Fibroblast of skin of back (primary cell): ENCODE measurements around the gene TRRAP. TPM values are rescaled to one million over a fixed set of nuclear protein-coding genes. Genes with fewer than 3 reads are reported as not detected.
A peak's percentile ranks its signal among the peaks of the same experiment; 100 is the strongest.
"Not testable (repeated sequence)": the region's sequence is repeated elsewhere in the genome, so short reads cannot be mapped to it uniquely, and the experiment has no call there.

Experiments used
- DNase-seq: peaks from one replicate; pipeline ENCODE4 v3.0.0-alpha.2; 2013
- polyA plus RNA-seq, 2 experiments: library from polyadenylated mRNA; unstranded; fragments of 120-200 nt; gene quantifications; one replicate each; pipeline ENCODE4 v1.2.1, GENCODE V29; 2013; ENCODE audit not compliant: insufficient read length in 2 of 2

TRRAP gene
- polyA plus RNA-seq (2013, experiment 1 of 2; ENCODE audit: insufficient read length), result 22.7 TPM
- polyA plus RNA-seq (2013, experiment 2 of 2; ENCODE audit: insufficient read length), result 19.0 TPM

GRCh38 chr7:98878365-98879197 is at the start of gene TRRAP:
Gene TRRAP, plus strand, starts transcription at chr7:98878532. Its CDS starts 2,619 bp downstream, at chr7:98881151.
- DNase-seq, result peak; percentile 79

DNA sequence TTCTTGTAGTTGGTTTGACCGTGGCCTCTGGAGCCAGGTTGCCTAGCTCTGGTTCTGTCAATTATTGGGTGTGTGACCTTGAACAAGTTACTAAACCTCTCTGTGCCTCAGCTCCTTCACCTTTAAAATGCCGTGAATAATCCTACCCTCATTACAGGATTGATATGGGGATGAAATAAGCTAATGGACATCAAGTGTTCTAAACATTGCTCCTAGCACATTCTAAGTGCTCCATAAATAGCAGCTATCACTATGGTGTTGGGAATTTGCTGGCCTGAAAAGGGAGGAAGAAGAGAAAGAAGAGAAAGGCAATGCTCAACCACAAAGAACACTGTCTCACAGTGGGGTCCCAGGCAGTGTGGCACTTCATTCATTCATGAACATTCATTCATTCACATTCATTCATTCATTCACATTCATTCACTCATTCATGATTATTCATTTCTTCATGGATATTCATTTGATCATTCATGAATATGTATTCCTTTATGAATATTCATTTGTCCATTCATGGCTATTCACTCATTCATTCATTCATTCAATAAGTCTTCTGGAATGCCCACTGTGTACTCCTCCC is 47.3 kb upstream of the TRRAP start:
- DNase-seq, result no peak

- no peak for DNase-seq
These were observed 46.6 kb upstream of the TRRAP start for GRCh38 chr7:98831641-98832221.

GRCh38 chr7:98833022-98833421 is 45.3 kb upstream of the TRRAP start:
- no peak for DNase-seq

DNA sequence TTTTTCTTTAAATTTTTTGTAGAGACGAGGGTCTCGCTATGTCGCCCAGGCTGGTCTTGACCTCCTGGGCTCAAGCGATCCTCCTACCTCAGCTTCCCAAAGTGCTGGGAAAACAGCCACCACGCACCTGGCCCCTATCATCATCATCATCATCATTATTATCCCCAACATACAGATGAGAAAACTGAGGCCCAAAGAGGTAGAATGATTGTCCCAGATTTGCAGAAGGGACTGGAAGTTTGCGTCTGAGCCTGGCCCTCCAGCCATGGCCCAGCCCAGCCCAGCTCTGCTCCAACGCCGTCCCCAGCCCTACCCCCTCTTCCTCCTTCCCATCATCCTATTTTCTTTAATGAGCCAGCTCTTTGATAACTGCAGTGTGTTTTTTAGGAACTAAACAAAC is 43.4 kb upstream of the TRRAP start:
- DNase-seq, result no peak

GRCh38 chr7:98836811-98837629 is 41.3 kb upstream of the TRRAP start:
- DNase-seq, result peak; percentile 31

DNA sequence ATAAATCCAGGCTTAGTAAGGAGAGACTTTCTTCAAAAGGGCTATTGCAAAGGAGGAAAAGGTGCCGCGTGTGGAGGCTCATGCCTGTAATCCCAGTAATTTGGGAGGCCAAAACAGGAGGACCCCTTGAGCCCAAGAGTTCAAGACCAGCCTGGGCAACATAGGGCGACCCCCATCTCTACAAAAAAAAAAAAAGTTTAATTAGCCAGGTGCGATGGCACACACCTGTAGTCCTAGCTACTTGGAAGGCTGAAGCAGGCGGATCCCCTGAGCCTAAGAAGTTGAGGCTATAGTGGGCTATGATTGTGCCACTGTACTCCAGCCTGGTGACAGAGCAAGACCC is 40.7 kb upstream of the TRRAP start:
- DNase-seq, result no peak

DNA sequence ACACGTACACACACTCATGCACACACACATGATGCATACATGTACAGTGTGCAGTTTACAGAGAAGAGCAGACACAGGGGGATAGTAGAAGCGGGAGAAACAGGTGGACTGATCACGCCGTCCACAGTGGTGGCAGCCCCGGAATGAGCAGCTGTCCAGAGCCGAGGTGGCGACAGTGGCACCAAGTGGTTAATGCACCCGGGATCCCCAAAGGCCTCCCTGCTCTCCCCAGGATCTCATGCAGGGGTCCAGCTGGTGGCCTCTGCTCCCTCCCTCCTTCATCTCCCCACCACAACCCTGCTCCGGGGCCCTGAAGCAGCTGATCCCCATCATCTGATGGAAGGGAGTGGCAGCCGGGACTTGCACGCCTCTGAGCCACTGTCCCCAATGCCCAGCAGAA is 38.2 kb upstream of the TRRAP start:
- DNase-seq, result no peak

DNA sequence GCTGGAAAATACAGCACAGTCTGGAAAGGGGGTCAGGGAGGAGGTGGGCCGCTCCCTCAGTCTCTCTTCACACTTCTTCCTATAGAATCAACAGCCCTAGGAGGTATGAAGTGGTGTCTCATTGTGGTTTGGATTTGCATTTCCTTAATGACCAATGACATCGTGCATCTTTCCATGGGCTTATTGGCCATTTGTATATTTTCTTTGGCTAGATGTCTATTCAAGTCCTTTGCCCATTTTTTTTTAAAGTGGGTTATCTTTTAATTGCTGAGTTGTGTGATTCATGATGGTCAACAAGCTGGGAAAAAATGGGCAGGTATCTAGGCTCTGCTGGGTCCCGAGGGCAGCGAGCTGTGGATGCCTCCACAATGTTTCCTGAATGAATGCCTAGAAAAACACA is 37.6 kb upstream of the TRRAP start:
- peak; percentile 40 for DNase-seq

DNA sequence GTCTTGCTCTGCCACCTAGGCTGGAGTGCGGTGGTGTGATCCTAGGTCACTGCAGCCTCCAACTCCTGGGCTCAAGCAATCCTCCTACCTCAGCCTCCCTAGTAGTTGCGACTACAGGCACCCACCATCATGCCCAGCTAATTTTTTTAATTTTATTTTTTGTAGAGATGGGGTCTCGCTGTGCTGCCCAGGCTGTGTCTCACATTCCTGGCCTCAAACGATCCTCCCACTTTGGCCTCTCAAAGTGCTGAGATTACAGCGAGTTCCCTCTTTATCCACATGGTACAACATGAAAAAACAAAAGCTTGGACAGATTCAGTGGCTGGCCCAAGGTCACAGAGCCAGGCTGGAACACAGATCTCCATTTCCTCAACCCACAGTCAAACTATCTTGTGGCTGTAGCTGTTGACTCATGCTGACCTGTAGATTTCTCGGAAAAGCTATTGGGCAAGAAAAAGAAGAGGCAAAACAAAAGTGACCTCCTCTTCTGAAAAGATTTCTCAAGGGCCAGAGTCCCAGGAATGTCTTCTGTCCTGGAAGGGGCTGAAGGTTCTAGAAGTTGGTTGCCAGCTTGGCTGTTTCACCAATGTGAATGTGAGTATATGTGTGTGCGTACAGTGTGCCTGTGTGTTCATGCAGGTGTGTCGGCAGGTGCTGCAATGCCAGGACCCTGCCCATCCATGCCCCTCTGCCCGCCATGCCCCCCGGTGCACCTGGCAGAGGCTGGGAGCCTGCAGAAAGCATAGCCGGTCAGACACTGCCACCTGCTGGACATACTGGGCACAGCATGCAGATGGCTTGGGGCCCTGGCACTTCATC is 36.9 kb upstream of the TRRAP start:
- DNase-seq, result peak; percentile 40

DNA sequence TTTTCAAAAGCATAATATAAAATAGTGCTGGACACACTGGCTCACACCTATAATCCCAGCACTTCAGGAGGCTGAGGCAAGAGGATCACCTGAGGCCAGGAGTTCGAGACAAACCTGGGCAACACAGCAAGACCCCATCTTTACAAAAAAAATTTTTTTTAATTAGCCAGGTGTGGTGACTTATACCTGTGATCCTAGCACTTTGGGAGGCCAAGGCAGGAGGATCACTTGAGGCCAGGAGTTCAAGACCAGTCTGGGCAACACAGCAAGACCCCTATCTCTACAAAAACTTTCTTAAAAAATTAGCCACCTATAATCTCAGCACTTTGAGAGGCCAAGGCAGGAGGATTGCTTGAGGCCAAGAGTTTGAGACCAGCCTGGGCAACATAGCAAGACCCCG is 35.8 kb upstream of the TRRAP start:
- DNase-seq, result not testable (repeated sequence)

- no peak for DNase-seq
These were observed 29.4 kb upstream of the TRRAP start for GRCh38 chr7:98848918-98849317.

GRCh38 chr7:98852826-98853225 is 25.5 kb upstream of the TRRAP start:
- DNase-seq, result peak; percentile 85

DNA sequence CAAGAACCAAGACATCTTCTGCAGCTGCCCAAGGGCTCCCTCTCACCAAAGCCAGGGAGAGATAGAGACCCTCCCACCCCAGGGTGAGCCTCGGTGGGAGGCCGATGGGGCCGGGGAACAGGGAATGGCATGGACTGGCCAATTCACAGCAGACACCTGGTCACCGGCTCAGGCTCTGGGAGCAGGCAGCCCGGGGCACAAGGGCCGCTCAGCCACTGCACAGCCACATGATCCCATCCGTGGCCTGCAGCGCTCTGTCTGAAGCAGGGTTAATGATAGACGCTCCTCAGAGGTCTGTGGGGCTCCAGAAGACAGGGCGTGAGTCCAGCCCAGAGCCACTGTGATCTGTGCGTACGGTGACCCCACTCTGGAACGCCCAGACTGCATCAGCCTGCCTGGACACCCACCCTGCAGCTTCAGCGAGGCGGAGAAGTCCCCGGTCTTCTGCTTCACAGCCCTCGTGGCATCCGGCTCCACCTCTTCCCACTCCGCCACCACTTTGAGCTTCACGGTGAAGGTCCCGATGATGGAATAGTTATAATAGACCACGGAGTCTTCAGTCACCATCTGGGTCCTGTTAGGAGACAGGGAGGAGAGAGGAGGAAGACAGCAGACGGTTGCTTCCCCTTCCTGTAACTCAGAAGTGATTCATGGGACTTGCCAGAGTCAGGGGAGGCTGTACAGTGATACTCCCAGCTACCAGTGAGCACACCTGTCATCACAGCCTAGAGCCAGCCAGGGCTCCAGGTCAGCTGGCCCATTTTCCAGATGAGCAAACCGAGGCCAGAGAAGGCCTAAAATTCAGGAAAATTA is 22.5 kb upstream of the TRRAP start:
- peak; percentile 49 for DNase-seq

- DNase-seq, result no peak
These were observed 18.3 kb upstream of the TRRAP start for GRCh38 chr7:98860071-98860470.

- DNase-seq, result no peak
These were observed 16.1 kb upstream of the TRRAP start for GRCh38 chr7:98862203-98862602.

DNA sequence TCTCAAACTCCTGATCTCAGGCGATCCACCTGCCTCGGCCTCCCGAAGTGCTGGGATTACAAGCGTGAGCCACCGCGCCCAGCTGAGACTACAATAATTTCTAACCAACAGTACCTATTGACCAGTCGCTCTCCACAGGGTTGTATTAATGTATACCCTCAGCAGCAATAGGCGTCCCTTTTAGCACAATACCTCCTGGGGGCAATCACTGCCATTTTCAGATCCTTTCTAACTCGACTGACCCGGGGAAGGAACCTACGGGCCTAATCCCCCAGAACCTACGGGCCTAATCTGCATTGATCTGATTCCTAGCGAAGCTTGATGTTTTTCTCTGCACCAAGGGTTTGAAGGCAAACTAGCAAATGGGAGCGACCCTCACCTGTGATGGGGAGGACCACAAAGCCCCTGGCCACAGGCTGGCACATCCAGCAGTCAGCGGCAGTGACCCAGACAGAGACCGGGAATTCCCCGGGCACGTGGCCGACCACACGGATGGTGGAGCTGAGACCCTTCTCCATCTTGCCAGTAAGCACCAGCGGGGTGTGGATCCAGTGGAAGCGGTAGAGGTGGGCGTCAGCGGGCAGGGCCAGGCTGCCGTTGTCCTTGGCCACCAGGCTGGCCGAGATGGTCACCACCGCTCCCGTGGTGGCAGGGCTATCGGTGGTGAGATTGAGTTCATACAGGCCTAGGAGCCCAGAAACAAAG is 15.5 kb upstream of the TRRAP start:
- no peak for DNase-seq

GRCh38 chr7:98863601-98864000 is 14.7 kb upstream of the TRRAP start:
- DNase-seq, result no peak

DNA sequence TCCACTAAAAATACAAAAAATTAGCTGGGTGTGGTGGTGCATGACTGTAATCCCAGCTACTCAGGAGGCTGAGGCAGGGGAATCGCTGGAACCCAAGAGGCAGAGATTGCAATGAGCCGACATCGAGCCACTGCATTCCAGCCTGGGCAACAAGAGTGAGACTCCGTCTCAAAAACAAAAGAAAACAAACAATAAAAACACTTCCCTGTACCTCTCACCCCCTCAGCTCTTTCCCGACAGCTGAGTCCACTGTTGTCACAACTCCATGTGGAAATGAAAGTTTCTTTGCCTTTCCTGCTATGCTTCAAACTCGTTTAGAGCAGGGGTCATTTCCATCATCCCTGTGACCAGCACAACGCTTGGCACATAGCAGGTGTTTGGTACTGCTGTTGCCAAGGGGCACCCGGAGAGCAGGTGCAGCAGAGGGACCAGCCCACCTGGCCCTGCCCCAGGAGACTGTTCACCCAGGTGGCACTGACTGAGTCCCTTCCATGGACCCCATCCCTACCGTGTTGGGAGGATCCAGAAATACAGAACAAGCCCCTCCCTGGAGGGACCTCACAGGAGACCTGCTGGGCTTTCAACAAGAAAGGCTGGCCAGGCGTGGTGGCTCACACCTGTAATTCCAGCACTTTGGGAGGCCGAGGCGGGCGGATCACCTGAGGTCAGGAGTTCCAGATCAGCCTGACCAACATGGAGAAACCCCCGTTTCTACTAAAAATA is 13.4 kb upstream of the TRRAP start:
- DNase-seq, result no peak

- no peak for DNase-seq
These were observed 12.0 kb upstream of the TRRAP start for GRCh38 chr7:98866351-98866750.
